KOPT-K1 (cell line): ENCODE measurements around the gene CTSC.

Experiments
- H3K27ac ChIP-seq: fragments of 200-600 bp; sonication (generic); 2 replicates; pipeline ENCODE4 v1.5.1; 2016; ENCODE audit warnings: antibody characterized with exemption, mild to moderate bottlenecking, low read depth, low read length; ENCODE audit not compliant: poor library complexity, severe bottlenecking
- H3K36me3 ChIP-seq: fragments of 200-600 bp; sonication (generic); 2 replicates; pipeline ENCODE4 v1.5.1; 2017; ENCODE audit warnings: antibody characterized with exemption, mild to moderate bottlenecking, low read length, moderate library complexity; ENCODE audit not compliant: insufficient read depth
- H3K9me3 ChIP-seq: fragments of 200-600 bp; sonication (generic); 2 replicates; pipeline ENCODE4 v1.5.1; 2017; ENCODE audit warnings: antibody characterized with exemption, low read length, mild to moderate bottlenecking; ENCODE audit not compliant: insufficient read depth, poor library complexity, severe bottlenecking

Gene CTSC

GRCh38 chr11:88359114-88359513, 21.6 kb upstream of the CTSC start:
- H3K9me3 ChIP-seq = no peaks in the 10 kb centered on the region
- H3K36me3 ChIP-seq = no peaks in the 10 kb centered on the region
- H3K27ac ChIP-seq = peak overlapping the region; percentile 38

- Histone ChIP-seq H3K9me3 (no peaks in the 10 kb centered on the region), H3K27ac (peak overlapping the region; percentile 0), H3K36me3 (no peaks in the 10 kb centered on the region)
Measured at GRCh38 chr11:88358040-88358431, 20.5 kb upstream of the CTSC start.

GRCh38 chr11:88357323-88358039, 19.9 kb upstream of the CTSC start:
- Histone ChIP-seq H3K36me3 (no peaks in the 10 kb centered on the region), H3K27ac (peak overlapping the region; percentile 0), H3K9me3 (no peaks in the 10 kb centered on the region)

GRCh38 chr11:88355887-88356286, 18.4 kb upstream of the CTSC start:
- no peak overlapping the region for H3K27ac ChIP-seq
- no peaks in the 10 kb centered on the region for H3K9me3 ChIP-seq
- no peaks in the 10 kb centered on the region for H3K36me3 ChIP-seq

- Histone ChIP-seq H3K27ac (no peak overlapping the region), H3K9me3 (no peaks in the 10 kb centered on the region), H3K36me3 (no peaks in the 10 kb centered on the region)
Measured at GRCh38 chr11:88354912-88355311, 17.4 kb upstream of the CTSC start.

- Histone ChIP-seq H3K27ac (no peak overlapping the region), H3K9me3 (no peaks in the 10 kb centered on the region), H3K36me3 (no peaks in the 10 kb centered on the region)
Measured at GRCh38 chr11:88353835-88354496, 16.4 kb upstream of the CTSC start.

GRCh38 chr11:88353386-88353785, 15.8 kb upstream of the CTSC start:
- no peaks in the 10 kb centered on the region for H3K36me3 ChIP-seq
- H3K27ac ChIP-seq = no peak overlapping the region
- no peaks in the 10 kb centered on the region for H3K9me3 ChIP-seq

GRCh38 chr11:88352139-88352538, 14.6 kb upstream of the CTSC start:
- Histone ChIP-seq H3K9me3 (no peaks in the 10 kb centered on the region), H3K27ac (no peak overlapping the region), H3K36me3 (no peaks in the 10 kb centered on the region)

- Histone ChIP-seq H3K27ac (no peak overlapping the region), H3K36me3 (no peaks in the 10 kb centered on the region), H3K9me3 (no peaks in the 10 kb centered on the region)
Measured at GRCh38 chr11:88348870-88349269, 11.3 kb upstream of the CTSC start.

- H3K9me3 ChIP-seq = no peaks in the 10 kb centered on the region
- H3K36me3 ChIP-seq = no peaks in the 10 kb centered on the region
- H3K27ac ChIP-seq = no peak overlapping the region
Measured at GRCh38 chr11:88345949-88346348, 8.4 kb upstream of the CTSC start.

- Histone ChIP-seq H3K36me3 (no peaks in the 10 kb centered on the region), H3K9me3 (no peaks in the 10 kb centered on the region), H3K27ac (no peak overlapping the region)
Measured at GRCh38 chr11:88345408-88345807, 7.9 kb upstream of the CTSC start.

- Histone ChIP-seq H3K36me3 (no peaks in the 10 kb centered on the region), H3K9me3 (no peaks in the 10 kb centered on the region), H3K27ac (no peak overlapping the region)
Measured at GRCh38 chr11:88344869-88345268, 7.3 kb upstream of the CTSC start.

GRCh38 chr11:88341522-88342251, 4.2 kb upstream of the CTSC start:
- Histone ChIP-seq H3K27ac (no peak overlapping the region), H3K36me3 (no peaks in the 10 kb centered on the region), H3K9me3 (no peaks in the 10 kb centered on the region)

- Histone ChIP-seq H3K36me3 (no peaks in the 10 kb centered on the region), H3K9me3 (no peaks in the 10 kb centered on the region), H3K27ac (no peak overlapping the region)
Measured at GRCh38 chr11:88340366-88340935, 2.9 kb upstream of the CTSC start.

- no peaks in the 10 kb centered on the region for H3K9me3 ChIP-seq
- peak overlapping the region; percentile 96 for H3K27ac ChIP-seq
- H3K36me3 ChIP-seq = peaks cover 20% of the 10 kb centered on the region
Measured at GRCh38 chr11:88337987-88338668, 592 bp upstream of the CTSC start.
